ENCODE results near the gene GNPTG.
"Not testable (repeated sequence)": the region's sequence is repeated elsewhere in the genome, so short reads cannot be mapped to it uniquely, and the experiment has no call there.

GNPTG gene

GRCh38 chr16:1320097-1320496 lies 31.6 kb upstream of the GNPTG start:
- DNase-seq, result no peak

- DNase-seq, result no peak
These were observed 31.0 kb upstream of the GNPTG start for GRCh38 chr16:1320658-1321240.

GRCh38 chr16:1322407-1322806 lies 29.3 kb upstream of the GNPTG start:
- no peak for DNase-seq

DNA sequence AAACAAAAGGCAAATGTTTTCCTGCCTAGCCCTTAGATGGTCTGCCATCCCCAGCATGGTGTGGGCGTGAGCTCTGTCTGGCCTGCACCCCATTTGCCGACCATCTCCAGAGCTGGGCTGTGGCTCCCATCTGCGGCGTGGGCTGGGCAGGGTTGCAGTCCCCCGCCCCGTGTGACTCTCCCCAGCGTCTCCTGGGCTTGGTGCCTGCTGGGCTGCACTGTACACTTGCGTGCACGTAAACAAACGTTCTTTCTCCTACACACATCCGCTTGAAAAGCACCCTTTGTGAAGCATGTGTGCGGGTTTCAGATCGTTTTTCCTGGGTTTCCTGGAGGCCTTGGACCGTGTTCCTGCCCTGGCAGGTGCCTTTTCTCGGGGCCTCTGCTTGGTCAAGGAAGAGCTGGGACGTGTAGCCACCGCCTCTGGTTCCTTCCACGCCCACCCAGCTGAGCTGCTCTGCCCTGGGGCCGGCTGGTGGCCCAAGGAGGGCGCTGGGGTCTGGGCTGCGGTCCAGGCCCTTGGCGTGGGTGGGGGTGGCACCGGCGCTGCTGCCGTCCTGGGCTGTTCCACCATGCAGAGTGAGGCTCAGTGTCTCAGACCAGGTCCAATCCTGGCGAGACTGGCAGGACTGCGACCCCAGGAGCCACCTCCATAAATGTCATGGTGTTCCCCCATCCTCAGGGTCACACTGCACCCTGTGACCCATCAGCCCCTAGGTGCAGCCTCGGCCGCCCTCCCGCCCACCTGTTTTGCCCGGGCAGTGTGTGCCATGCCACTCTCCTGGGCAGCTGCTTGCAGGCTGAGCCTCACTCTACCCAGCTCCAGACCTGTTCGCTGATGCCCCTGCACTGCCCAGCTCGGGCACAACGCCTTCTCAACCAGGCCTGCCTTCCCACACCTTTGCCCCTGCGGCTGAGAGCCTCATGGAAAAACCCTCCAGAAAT lies 28.2 kb upstream of the GNPTG start:
- no peak for DNase-seq

DNA sequence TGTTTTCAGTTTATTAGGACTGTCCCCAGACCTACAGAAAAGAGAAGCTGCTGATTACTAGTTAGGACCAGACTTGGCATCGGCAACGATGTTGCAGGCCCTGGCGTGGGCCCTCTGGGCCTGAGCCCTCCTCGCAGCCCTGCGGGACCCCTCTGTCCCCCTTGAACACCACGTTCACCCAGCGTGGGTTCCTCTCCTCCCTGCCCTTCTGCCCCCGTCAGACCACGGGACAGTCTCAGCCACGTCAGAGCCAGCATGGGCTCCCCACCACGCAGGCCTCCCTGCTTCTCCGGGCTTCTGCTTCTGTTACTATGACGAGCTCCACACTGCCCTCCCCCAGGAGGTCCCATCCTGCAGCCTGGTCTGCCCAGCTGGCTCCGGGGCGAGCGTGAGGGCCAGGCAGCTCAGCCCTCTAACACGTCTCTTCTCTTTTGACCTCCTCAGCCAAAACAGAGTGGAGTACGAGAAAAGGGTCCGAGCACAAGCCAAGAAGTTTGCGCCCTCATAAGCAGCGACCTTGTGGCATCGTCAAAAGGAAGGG lies 27.4 kb upstream of the GNPTG start:
- DNase-seq, result no peak

- no peak for DNase-seq
These were observed 26.5 kb upstream of the GNPTG start for GRCh38 chr16:1325261-1325660.

- no peak for DNase-seq
These were observed 25.9 kb upstream of the GNPTG start for GRCh38 chr16:1325673-1326371.

DNA sequence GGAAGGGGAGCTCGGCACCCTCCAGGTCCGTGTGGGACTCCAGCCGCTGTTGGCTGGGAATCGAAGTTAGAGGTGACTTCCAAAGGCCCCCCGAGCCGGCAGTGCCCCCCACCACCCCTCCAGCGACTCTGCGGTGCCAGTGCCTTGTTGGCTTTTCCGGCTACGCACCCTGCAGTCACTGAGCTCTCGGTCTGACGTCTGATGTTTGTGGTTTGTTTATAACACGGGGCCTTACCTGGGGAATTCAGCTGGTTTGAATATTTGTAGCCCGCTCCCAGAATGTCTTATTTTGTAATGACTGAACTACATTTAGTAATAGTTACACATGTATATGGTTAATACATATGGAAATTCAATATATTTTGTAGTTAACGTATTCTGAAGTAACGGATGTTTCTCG lies 25.3 kb upstream of the GNPTG start:
- no peak for DNase-seq

GRCh38 chr16:1326946-1327618 lies 24.6 kb upstream of the GNPTG start:
- DNase-seq, result no peak

- no peak for DNase-seq
These were observed 24.1 kb upstream of the GNPTG start for GRCh38 chr16:1327619-1327947.

DNA sequence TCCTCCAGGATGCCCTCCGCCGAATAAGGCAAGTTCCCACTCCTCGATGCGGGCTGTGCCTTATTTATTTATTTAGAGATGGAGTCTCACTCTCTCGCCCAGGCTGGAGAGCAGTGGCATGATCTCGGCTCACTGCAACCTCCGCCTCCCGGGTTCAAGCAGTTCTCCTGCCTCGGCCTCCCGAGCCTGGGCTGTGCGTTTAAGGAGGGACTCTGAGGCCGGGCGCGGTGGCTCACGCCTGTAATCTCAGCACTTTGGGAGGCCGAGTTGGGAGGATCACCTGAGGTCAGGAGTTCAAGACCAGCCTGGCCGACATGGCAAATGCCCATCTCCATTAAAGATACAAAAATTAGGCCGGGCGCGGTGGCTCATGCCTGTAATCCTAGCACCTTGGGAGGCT lies 23.6 kb upstream of the GNPTG start:
- DNase-seq, result not testable (repeated sequence)

DNA sequence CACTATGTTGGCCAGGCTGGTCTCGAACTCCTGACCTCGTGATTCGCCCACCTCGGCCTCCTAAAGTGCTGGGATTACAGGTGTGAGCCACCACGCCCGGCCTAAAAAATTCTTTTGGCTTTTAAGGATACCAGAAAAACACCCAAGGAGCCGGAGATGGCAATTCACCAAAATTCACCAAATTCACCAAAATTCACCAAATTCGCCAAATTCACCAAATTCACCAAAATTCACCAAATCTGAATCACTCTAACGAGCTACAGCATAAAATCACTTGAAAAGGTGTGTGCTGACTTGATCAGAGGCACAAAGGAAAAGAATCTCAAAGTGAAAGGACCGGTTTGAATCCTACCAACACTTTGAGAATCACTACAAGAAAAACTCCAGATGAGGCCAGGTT lies 22.8 kb upstream of the GNPTG start:
- DNase-seq, result not testable (repeated sequence)

GRCh38 chr16:1330260-1330914 lies 21.3 kb upstream of the GNPTG start:
- DNase-seq, result no peak

DNA sequence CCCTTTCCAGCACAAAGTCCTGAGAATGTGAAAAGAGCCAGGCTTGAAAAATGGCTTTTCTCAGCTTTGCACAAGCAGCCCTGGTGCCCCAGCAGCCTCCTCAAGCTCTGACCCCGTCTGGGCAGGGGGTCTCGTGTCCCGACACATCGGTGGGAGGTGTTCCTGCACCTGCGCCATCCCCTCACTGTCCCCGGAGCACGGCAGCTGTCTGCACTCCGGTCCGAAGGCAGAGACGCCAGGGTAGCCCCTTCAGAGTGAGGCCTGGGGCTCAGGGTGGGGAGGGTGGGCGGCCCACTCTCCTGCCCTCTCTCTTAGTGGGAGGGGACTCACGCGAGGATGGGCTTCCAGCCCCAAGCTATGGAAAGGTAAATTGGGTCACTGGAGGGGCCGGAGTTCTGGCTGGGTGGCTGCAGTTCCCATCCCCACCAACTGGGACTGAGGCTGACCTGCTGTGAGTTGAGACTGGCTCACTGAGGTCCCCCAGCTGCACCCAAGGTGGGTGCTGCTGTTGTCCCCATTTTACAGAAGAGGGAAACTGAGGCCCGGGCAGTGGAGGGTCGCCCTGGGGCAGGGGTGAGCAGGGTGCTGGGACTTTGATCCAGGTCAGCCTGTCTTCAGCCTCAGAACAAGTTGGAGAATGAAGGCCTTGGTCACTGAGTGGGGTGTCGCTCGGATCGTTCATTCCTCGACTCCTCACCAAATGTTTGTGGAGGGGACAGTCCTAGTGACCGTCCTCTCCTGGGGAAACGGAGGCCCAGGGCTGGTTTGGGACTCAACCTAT lies 20.6 kb upstream of the GNPTG start:
- DNase-seq, result no peak

DNA sequence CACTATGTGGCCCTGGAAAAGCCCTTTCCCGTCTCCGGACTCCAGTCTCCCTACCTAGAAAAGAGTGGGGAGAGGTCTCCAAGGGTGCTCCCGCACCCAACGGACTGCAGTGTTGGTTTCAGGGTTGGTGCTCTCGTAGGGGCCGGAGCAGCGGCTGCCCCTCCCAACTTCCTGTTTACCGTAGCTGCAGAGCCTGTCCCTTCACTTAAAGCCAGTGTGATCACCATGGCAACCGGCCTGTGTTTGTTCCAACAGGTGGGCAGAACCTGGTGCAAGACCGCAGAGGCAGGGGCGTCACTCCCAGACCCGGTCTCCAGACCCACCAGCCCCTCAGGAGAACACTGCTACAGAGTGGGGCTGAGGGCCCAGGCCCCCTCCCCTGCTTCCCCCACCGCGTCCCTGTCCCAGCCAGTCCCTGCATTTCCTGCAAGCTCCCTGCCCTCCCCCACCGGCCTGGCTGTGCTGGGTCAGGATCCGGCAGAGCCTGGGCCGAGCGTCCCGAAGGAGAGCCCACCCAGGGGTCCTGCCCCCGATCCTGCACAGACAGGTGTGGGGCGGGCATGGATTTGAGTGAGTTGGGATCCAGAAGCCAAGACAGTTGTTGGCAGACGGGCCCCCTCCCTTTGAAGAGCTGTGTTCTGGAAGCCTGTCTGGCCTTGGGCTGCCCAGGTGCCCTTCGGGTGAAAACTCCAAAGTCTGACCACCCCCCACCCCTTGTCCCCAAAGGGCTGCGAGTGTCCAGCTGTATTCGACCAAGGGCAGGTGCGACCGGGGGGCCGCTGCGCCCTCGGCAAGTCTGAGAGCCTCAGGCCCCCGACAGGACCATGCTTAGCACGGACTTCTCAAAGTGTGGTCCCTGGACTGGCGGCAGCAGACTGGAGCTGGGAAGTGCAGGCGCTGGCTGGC lies 19.8 kb upstream of the GNPTG start:
- no peak for DNase-seq

GRCh38 chr16:1332618-1333148 lies 19.0 kb upstream of the GNPTG start:
- no peak for DNase-seq

- DNase-seq, result no peak
These were observed 18.4 kb upstream of the GNPTG start, which contains the start of gene BAIAP3 for GRCh38 chr16:1333149-1333812. BAIAP3 (plus strand) TSS chr16:1333645; CDS start chr16:1338550, 4,905 bp downstream.

DNA sequence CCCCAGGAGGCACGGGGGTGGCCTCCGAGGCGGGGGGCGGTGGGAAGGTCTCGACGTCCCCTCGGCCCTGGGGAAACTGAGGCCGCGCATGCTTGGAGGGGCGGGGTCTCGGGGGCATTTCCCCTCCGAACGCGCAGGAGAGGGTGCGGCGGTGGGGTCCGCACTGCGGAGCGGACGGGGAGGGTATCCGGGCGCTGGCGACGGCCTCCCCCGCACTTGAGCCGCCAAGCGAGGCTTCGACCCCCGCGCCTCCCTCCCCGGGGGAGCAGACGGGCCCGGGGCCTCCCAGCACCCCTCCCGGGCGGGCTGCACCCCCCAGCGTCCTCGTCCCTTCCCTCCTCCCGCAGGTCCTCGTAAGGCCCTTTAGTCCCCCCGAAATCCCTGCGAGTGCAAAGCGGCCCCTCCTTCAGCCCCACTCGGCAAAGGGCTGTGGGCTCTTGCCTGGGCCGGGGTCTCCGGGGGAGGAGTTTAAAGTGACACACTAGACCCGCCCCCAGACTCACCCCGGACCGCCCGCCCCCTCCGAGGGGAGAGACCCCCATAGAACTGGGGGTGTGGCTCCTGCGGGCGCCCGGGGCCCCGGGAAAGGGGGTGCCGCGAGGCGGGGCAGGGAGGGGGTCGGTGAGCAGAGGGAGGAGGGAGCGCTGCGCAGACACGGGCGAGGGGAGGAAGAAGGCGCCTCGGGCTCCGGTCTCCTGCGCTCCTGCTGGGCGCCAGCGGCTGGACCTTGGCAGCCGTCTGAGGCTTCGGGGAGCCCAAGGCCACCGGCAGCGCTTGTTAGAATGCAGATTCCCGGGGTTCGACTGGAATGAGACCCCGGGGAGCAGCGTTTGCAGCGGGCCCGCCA lies 17.7 kb upstream of the GNPTG start:
- no peak for DNase-seq

- DNase-seq, result no peak
These were observed 17.0 kb upstream of the GNPTG start for GRCh38 chr16:1334739-1335138.
